Gastrocnemius medialis (tissue), 4 donors: Measurements from ENCODE around the gene CD7.

ENCODE experiments used
- CTCF ChIP-seq, 5 experiments: fragments of 450-650 bp in 3 of 5; fragments of 200-600 bp in 2 of 5; sonication (generic) in 2 of 5; IDR thresholded peaks in 4 of 5; conservative IDR thresholded peaks in 1 of 5; 1 replicate in 4 of 5; 2 replicates in 1 of 5; pipeline ENCODE4 v1.5.1; 2016 to 2019; ENCODE audit warnings: antibody characterized with exemption in 5 of 5, mild to moderate bottlenecking in 3 of 5, moderate library complexity in 3 of 5
- POLR2A ChIP-seq, 2 donors: fragments of 450-650 bp; IDR thresholded peaks; one replicate each; pipeline ENCODE4 v1.6.1; 2017; ENCODE audit warnings: antibody characterized with exemption in 2 of 2, mild to moderate bottlenecking in 2 of 2, moderate library complexity in 2 of 2

GRCh38 chr17:82327289-82327688, 9.9 kb upstream of the CD7 start:
- TF ChIP-seq POLR2A (IDR thresholded peaks at IDR 0.05) (no peak), CTCF (IDR thresholded peaks at IDR 0.05 in 4 of 5, conservative IDR thresholded peaks at IDR 0.05 in 1 of 5) (no peak)
